Neural cell (in vitro differentiated cells): ENCODE measurements around the gene FGD4.

ENCODE experiments used
- CTCF ChIP-seq: fragments of 450-650 bp; IDR thresholded peaks from 2 replicates; pipeline ENCODE4 v1.5.1; 2014; ENCODE audit warnings: antibody characterized with exemption, mild to moderate bottlenecking, moderate library complexity; ENCODE audit not compliant: poor library complexity, severe bottlenecking
- EP300 ChIP-seq: fragments of 450-650 bp; conservative IDR thresholded peaks from 2 replicates; pipeline ENCODE4 v1.6.1; 2014; ENCODE audit warnings: antibody characterized with exemption, mild to moderate bottlenecking, moderate library complexity; ENCODE audit not compliant: poor library complexity, severe bottlenecking
- POLR2AphosphoS5 ChIP-seq: IDR thresholded peaks from 2 replicates; pipeline ENCODE4 v1.6.1; 2012
- RAD21 ChIP-seq: fragments of 450-650 bp; conservative IDR thresholded peaks from 2 replicates; pipeline ENCODE4 v1.6.1; 2014; ENCODE audit warnings: antibody characterized with exemption, mild to moderate bottlenecking, moderate library complexity
- TAF1 ChIP-seq: IDR thresholded peaks from 2 replicates; pipeline ENCODE4 v1.6.1; 2012; ENCODE audit warnings: low read depth

DNA sequence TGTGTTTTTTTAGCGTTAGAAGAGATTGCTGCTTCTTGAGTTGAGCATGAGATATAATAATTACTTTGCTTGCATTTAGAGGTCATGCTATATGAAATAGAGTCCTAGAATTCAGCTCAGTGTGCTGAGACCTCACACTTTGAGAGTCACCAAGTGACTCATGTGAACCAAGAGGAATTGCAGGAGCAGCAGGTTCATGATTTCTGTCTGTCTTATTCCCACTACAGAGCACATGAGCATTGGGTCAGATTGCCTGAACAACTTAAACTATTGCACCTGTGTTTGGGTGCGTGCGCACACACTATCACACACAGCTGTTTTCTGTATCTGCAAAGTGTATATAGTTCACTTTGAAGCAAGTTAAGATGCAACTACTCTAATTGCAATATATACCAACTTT is 109.3 kb downstream of the FGD4 start:
- no peak for TF ChIP-seq TAF1
- no peak for TF ChIP-seq CTCF
- TF ChIP-seq POLR2AphosphoS5, result no peak
- no peak for TF ChIP-seq EP300
- no peak for TF ChIP-seq RAD21
